Measurements from ENCODE around the gene ANKRD44.

ANKRD44 gene

GRCh38 chr2:197170208-197170607 is 140.4 kb downstream of the ANKRD44 start:
- no peak for FAIRE-seq

GRCh38 chr2:197168705-197169104 is 141.9 kb downstream of the ANKRD44 start:
- no peak for FAIRE-seq

GRCh38 chr2:197167608-197168314 is 142.8 kb downstream of the ANKRD44 start:
- FAIRE-seq, result no peak

- FAIRE-seq, result no peak
Measured at GRCh38 chr2:197165020-197165419, 145.6 kb downstream of the ANKRD44 start.

GRCh38 chr2:197164141-197164754 is 146.3 kb downstream of the ANKRD44 start:
- no peak for FAIRE-seq

GRCh38 chr2:197163712-197164140 is 146.9 kb downstream of the ANKRD44 start:
- no peak for FAIRE-seq

- FAIRE-seq, result no peak
Measured at GRCh38 chr2:197161774-197162173, 148.8 kb downstream of the ANKRD44 start.

GRCh38 chr2:197159661-197160211 is 150.8 kb downstream of the ANKRD44 start:
- FAIRE-seq, result no peak

- FAIRE-seq, result peak; percentile 55
Measured at GRCh38 chr2:197158591-197159550, 151.7 kb downstream of the ANKRD44 start.

- no peak for FAIRE-seq
Measured at GRCh38 chr2:197157879-197158537, 152.6 kb downstream of the ANKRD44 start.

GRCh38 chr2:197156771-197157170 is 153.8 kb downstream of the ANKRD44 start:
- FAIRE-seq, result no peak

GRCh38 chr2:197152451-197153228 is 157.9 kb downstream of the ANKRD44 start:
- no peak for FAIRE-seq

GRCh38 chr2:197149546-197149945 is 161.0 kb downstream of the ANKRD44 start:
- FAIRE-seq, result no peak

- FAIRE-seq, result no peak
Measured at GRCh38 chr2:197148401-197148800, 162.2 kb downstream of the ANKRD44 start.

- no peak for FAIRE-seq
Measured at GRCh38 chr2:197147942-197148341, 162.6 kb downstream of the ANKRD44 start.

GRCh38 chr2:197146995-197147394 is 163.6 kb downstream of the ANKRD44 start:
- FAIRE-seq, result no peak

- FAIRE-seq, result no peak
Measured at GRCh38 chr2:197145471-197146056, 165.0 kb downstream of the ANKRD44 start.

- FAIRE-seq, result no peak
Measured at GRCh38 chr2:197144183-197144582, 166.4 kb downstream of the ANKRD44 start.

- FAIRE-seq, result no peak
Measured at GRCh38 chr2:197141702-197142473, 168.7 kb downstream of the ANKRD44 start.

- FAIRE-seq, result no peak
Measured at GRCh38 chr2:197140045-197140444, 170.5 kb downstream of the ANKRD44 start.
